GM10847 (cell line): Measurements from ENCODE around the gene EARS2.

ENCODE experiments used
- POLR2A ChIP-seq: IDR thresholded peaks from 2 replicates; pipeline ENCODE4 v1.6.1; 2011; ENCODE audit not compliant: insufficient read length; ENCODE audit errors: extremely low read depth

The EARS2 gene

DNA sequence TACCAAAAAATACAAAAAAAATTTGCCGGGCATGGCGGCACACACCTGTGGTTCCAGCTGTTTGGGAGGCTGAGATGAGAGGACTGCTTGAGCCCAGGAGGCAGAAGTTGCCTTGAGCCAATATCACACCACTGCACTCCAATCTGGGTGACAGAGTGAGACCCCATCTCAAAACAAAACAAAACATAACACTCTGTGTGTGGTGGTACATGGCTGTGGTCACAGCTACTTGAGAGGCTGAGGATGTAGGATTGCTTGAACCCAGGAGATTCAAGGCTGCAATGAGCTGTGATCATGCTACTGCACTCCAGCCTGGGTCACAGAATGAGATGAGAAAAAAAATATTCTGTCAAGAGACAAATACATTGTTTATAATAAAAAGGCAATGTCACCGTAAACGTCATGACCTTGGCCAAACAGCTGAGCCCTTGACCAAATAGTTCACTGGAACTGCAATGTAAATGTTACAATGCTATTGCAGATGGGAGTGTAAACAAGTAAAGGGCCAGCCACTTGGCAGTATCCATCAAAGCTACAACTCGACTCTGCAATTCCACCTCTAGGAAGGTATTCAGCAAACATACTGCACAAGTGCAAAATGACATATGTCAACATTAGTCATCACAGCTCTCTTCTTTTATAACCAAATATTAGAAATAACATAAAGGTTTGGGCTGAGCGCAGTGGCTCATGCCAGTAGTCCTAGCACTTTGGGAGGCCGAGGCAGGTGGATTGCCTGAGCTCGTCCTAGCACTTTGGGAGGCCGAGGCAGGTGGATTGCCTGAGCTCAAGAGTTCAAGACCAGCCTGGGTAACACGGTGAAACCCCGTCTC is 16.9 kb downstream of the EARS2 start:
- no peak for TF ChIP-seq POLR2A

DNA sequence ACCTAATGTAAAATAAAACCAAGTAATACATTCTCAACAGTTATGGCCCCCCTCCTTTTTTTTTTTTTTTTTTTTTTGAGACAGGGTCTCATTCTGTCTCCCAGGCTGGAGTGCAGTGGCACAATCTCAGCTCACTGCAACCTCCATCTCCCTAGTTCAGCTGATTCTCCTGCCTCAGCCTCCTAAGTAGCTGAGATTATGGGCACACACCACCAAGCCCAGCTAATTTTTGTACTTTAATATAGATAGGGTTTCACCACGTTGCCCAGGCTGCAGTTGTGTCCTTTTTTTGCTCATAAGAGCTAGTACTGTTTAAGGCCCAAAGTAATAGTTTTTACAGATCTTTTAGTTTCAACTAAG is 18.3 kb downstream of the EARS2 start:
- no peak for TF ChIP-seq POLR2A

DNA sequence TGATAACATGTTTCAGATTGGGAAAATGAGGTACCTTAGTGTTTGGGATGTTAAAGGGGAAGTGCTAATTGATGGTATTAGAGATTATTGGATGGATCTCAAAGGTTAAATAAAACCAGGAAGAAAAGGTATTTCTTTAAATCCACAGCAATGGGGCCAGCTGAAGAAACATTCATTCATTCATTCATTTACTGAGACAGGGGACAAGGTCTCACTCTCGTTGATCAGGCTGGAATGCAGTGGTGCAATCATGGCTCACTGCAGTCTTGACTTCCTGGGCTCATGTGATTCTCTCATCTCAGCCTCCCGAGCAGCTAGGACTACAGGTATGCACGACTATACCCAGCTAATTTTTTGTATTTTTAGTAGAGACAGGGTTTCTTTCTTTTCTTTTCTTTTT is 19.8 kb downstream of the EARS2 start:
- no peak for TF ChIP-seq POLR2A

DNA sequence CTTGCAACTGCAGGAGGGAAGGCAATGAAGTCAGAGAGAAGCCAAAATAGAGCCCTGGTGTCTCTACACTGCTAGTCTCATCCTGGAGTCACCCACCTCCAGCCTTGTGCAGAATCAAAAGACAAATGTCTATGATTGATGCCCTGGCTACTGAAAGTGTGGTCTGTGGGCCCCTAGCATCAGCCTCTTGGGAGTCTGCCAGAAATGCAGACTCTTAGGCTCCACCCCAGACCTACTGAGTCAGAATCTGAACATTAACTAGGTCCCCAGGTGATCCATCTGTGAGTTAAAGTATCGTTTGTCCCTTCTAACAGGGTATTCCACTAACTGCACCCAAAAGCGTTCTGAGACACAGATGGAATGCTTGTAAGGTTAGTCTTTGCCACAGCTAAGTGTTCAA is 21.2 kb downstream of the EARS2 start:
- no peak for TF ChIP-seq POLR2A

DNA sequence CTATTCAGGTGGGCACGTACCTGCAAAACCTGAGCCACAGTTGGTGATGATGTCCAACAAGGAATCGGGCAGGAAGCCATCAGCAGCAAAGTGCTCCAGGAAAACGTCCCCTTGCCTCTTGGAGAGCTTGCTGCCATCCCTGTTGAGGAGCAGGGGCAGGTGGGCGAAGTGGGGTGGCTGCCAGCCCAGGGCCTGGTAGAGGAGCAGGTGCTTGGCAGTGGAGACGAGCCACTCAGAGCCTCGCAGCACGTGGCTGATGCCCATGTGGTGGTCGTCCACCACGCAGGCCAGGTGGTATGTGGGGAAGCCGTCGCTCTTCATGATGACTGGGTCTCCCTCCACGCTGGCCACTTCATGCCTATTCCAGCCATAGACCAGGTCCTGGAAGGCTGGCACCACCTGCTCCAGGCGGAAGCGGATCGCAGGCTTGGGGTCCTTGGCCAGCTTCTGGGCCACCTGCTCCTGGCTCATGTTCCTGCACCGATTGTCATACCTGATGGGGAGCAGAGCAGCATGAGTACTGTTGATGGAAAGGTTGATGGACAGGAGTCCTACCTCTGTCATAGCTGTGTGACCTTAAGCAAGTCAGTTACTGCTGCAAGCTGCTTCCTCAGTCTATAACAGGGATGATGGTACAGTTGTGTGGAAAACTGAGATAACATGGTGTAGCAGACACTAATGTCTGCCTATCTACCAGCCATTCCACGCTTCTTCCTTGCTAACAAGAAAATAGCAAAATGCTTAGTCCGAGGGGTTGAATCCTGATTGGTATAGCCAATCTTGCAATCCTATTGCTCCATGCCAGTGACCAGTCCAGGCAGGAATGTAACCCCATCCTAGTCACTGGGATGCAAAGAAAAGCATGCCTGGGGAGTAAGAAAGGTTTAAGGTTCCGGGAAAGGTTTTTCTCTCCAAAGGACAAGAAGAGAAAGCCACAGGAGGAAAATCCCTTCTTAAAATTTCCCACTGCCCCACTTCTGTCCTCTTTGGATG is 22.0 kb downstream of the EARS2 start:
- no peak for TF ChIP-seq POLR2A

DNA sequence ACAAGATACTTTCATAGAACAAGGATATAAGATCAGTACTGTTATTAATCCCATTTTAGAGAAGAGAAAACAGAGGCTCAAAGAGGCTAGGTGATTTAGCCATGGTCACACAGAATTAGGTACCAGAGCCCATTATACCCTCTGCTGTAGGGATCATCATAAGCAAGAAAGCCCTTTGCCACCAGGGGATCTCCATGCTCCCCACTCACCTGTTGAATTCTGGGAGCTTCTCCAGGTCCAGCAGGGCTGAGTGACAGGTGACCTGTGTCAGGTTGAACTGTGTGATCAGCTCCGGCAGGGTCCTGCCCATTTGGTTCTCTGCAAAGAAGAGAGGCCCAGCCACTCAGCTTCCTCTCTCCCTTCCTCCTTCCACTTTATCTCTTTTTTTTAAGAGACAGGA is 24.7 kb downstream of the EARS2 start:
- TF ChIP-seq POLR2A, result no peak

DNA sequence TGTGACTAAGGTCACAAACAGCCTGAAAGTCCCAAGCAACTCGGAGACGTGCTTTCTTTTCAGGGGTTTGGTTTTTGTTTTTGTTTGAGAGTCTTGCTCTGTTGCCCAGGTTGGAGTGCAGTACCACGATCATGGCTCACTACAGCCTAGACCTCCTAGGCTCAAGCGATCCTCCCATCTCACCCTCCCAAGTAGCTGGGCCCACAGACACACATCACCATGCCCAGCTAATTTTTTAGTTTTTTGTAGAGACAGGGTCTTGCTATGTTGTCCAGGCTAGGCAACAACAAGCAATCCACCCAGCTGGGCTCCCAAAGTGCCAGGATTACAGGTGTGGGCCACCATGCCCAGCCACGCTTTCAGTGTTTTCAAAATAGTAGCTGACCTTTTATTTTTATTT is 27.1 kb downstream of the EARS2 start:
- TF ChIP-seq POLR2A, result no peak

DNA sequence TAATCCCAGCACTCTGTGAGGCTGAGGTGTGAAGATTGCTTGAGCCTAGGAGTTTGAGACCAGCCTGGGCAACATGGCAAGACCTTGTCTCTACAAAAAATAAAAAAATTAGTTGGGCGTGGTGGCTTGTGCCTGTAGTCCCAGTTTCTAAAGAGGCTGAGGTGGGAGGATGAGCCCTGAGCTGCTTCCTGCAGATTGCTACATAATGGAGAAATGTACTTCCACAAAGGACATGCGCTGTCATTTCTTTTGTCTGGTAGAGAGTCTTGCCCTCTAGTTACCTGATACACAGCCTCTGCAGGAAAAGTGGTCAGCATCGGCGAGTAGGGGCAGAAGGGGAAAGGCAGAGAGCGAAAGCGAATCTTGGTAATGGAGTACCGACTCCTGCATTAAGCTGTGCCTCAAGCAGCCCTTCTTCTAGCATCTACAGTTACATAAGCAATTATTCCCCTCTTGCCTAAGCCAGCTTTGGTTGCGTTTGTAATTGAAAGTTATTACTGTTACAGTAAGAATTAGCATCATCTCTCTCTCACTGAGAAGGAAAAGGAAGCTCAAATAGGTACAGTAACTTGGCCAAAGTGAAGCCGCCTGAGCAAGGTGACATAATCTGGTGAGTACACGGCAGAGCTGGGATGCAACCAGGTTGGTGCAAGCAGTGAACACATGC is 28.4 kb downstream of the EARS2 start:
- no peak for TF ChIP-seq POLR2A

DNA sequence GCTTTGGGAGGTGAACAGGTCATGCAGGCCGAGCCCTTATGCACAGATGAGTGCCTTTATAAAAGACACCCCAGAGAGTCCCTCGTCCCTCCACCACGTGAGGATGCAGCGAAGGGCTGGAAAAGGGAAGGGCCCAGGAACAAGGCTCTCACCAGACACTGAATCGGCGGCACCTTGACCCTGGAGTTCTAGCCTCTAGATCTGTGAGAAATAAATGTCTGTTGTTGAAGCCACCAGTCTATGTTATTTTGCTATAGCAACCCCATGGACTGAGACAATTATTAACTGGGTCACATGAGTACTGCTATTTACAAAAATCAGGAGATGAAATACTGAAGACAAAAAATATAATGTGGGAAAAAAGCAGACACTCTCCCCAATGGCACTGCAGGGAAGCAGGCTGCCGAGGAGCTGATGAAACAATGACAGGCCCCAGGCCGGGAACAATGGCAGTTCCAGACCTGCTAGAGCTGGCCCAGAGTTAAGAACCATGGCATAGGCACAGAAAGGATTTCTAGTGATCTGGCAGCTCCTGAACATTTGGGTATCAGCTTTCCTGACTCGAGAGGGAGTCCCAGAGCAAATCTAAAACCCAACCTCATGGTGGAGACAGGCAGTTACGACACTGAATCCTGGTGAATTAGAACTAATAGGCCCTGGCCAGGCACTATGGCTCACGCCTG is 29.0 kb downstream of the EARS2 start:
- TF ChIP-seq POLR2A, result no peak

DNA sequence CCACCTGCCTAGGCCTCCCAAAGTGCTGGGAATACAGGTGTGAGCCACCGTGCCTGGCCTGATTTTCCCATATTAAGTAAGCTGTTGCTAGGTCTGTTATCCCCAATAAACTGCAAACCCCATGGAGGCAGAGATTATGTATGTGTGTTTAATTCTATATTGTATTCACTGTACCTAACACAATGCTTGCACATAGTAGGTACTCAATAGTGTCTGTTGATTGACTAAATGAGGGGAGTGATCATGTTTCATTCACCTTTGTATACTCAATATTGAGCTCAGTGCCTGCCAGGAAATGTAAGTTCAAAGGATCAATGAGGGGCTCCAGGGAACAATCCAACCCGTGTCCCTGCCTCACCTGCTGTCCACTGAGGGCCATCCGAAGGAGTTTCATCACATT is 32.3 kb downstream of the EARS2 start:
- no peak for TF ChIP-seq POLR2A

DNA sequence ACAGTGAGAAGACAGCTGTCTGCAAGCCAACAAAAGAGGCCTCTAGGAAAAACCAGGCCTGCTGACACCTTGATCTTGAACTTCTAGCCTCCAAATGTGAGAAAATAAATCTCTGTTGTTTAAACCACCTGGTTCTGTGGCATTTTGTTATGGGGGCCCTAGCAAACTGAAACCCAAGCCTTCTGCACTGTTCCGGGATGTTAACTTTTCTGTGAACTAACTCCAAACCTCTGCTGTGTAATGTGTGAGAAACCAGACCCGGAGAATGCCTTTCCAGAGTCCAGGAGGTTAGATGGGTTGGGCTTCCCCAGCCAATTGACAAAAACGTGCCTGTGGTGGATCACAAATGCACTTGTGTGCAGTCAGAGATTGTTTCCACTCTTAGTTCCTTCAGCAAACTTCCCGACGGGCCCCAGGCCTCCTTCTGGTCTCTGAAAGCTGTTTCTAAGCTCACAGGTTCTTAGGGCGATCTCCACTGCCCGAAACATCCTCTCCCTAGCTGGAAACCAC is 33.2 kb downstream of the EARS2 start:
- TF ChIP-seq POLR2A, result no peak

DNA sequence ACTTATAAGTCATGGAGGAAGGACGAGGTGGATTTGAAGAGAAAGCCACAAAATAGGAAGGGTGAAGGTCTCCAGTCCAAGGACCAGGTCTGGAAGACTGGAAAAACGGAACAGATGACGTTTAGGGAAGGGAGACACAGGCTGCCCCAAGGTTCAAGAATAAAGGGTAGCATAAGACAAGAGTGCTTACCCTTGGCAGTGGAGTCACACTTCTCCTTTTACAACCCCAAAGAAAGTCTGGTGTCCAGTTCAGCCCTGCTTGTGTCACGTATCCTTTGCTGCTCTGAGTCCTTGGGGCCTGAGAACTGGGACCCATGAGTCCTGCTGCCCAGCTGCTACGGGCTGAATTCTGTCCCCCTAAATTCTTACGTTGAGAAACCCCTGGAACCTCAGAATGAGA is 33.8 kb downstream of the EARS2 start:
- TF ChIP-seq POLR2A, result no peak

DNA sequence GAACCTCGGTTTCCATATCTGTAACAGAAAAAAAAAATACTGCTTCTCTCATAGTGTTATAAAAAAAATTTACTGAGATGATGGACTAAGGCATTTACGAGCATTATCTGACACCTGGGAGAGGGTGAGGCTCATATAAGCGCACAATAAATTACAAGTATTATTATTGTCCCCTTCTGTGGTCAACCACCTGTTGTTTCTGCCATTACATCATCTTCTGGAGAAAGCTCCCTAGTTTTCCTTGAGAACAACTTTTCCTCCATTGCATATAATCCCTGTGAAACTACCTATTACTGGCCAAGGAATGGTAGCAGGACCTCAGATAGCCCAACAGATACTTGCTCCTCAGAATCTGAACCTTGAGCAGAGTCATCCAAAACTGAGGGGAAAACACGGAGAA is 35.2 kb downstream of the EARS2 start:
- no peak for TF ChIP-seq POLR2A

DNA sequence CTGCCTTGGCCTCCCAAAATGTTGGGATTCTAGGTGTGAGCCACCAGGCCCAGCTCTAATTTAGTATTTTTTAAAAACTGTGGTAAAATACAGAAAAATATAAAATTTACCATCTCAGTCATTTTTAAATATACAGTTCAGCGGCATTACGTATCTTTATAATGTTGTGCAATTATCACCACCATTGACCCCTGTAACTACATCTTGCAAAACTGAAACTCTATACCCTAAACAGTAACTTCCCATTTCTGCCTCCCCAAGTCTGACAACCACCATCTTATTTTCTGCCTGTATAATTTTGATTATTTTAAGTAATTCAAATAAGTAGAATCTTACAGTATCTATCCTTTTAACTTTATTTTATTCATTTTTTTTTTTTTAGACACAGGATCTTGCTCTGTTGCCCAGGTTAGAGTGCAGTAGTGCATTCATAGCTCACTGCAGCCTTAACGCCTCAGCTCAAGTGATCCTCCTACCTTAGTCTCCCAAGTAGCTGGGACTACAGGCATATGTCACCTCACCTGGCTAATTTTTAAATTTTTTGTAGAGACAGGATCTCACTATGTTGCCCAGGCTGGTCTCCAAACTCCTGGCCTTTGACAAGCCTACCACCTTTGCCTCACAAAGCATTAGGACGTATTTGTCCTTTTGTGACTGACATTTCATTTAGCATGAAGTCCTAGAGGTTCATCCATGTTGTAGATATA is 36.0 kb downstream of the EARS2 start:
- TF ChIP-seq POLR2A, result no peak
